ENCODE data around the gene COG5. TPM values are rescaled to one million over a fixed set of nuclear protein-coding genes. Genes with fewer than 3 reads are reported as not detected.
A peak's percentile ranks its signal among the peaks of the same experiment; 100 is the strongest.

The COG5 gene
- total and polyA plus RNA-seq, 5 experiments from 2014 or later, result 24.3 to 64.6 (median 30.9) TPM

DNA sequence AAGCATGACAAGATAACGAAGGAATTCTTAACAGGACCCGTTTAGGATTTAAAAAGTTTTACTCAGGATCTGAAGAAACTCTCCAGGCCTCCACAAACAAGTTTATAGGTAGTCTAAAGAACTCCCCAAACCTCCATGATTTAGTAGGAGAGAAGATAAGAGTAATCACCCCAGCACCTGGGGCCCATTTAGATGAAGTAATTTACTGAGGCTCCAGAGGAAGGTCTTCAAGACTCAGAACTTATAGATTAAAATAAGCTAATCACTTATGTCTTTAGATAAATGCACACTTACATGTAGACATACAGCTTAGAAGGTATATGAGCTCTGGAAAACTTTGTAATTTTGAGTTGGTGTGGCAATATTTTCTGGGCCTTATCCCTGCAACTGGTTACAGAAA lies 271.1 kb downstream of the COG5 start:
- Mint-ChIP-seq H3K36me3 (peaks cover 13 to 68% (median 41%) of the 10 kb centered on the region in 3 donors), H3K9me3 (no peaks in the 10 kb centered on the region), H3K27ac (no peak overlapping the region), H3K4me1 (peaks cover 0 to 2% (median 0%) of the 10 kb centered on the region in 4 donors), H3K4me3 (peak overlapping the region in 1 of 10 donors; percentile 29), H3K27me3 (no peaks in the 10 kb centered on the region)
- POLR2A ChIA-PET, result no interaction called here
- ATAC-seq (no peak), DNase-seq (no peak)

DNA sequence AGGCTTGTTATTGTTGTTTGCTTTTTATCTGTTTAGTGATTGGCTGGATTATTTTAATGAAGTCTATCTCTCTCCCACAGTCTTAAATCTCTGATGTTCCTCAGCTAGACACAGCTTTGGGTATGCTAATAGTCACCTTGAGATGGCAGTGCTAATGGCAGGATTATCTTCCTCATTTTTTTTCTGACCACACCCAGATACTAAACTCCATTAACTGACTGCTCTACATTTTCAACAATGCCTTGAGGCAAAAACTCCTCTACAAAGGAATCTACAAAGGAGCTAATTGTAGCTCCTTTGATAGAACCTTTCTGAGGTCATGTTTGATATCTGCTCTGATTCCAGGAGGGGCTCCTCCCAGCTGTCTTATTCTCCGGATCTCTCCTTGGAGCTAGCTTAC lies 272.3 kb downstream of the COG5 start:
- peak overlapping the region in 1 of 10 donors; percentile 49 for H3K27ac Mint-ChIP-seq
- H3K9me3 Mint-ChIP-seq, result no peaks in the 10 kb centered on the region
- H3K27me3 Mint-ChIP-seq, result no peaks in the 10 kb centered on the region
- ATAC-seq (no peak), DNase-seq (no peak)
- no peak overlapping the region for H3K4me3 Mint-ChIP-seq
- H3K36me3 Mint-ChIP-seq, result peaks cover 12 to 64% (median 35%) of the 10 kb centered on the region in 3 donors
- POLR2A ChIA-PET, result no interaction called here
- peaks cover 0 to 2% (median 0%) of the 10 kb centered on the region in 4 donors for H3K4me1 Mint-ChIP-seq

DNA sequence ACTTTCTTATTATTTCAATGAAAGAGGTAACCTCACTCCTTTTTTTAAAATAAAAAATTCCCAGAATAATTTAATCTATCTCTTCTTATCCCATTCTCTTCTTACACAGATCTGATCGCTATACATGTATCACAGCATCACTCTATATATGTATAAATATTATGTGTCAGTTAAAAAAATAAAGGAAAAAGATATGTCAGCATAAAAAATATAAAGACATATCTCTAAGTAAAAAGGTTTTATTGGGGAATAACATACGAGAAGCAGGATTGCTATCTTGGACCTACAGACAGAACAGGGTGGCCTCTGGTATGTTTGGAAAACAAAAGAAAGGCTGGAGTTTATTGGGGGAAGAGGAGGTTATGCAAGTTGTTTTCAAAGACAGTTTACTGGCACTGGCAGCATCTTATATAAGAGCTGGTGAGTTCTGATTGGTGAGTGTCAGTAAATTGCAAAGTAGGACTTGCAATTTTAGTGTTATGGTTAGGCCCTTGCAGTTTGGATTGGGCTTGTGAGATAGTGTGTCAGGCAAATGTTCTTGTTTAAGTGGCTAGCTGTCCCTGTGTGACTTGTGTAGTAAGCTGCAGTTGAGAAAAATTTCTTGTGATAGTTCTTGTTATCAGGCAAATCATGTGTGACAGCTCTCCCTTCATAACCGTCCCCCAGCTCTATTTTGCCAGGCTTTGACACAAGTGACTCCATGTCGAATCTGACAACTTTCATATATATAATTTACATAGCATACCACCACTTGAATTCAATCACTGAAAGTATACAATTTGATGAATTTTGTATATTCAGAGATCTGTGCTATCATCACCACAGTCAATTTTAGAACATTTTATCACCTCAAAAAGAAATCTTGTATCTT lies 276.7 kb downstream of the COG5 start:
- Mint-ChIP-seq H3K27me3 (no peaks in the 10 kb centered on the region), H3K27ac (no peak overlapping the region), H3K9me3 (no peaks in the 10 kb centered on the region), H3K4me3 (no peak overlapping the region), H3K4me1 (peaks cover 0 to 2% (median 0%) of the 10 kb centered on the region in 4 donors), H3K36me3 (peaks cover 4 to 55% (median 35%) of the 10 kb centered on the region in 3 donors)
- POLR2A ChIA-PET, result interaction anchor here (0.8 kb wide), 1 partner anchor 11 kb away, joined by 4 read pairs; no protein-coding TSS in a partner anchor
- no peak for ATAC-seq
- DNase-seq, result no peak

DNA sequence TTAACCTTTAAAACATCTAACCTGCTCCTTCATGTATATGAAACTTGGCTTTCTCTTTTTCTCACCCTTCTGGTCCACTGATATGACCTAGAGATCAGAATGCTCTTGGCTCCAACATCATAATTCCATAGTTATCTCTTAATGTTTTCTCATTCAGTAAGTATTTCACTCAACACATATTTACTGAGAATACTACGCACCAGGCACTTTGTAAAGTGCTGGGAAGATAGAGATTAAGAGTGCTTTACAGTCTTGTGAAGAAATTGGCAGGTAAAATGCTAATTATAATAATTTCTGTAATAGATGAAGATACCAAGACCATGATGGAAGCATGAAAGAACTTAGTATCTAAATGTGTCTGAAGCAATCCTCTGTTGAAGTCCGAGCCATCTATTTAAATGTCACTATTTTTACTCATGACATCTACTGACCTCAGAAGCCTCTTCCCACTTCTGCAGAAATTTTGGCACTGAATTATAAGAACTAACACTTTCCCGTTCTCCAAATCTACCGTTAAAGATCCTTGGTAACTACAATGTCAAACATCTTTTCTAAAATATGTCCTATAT lies 278.7 kb downstream of the COG5 start:
- no peaks in the 10 kb centered on the region for H3K4me1 Mint-ChIP-seq
- H3K27me3 Mint-ChIP-seq, result no peaks in the 10 kb centered on the region
- ATAC-seq, result no peak
- H3K4me3 Mint-ChIP-seq, result no peak overlapping the region
- H3K36me3 Mint-ChIP-seq, result peaks cover 4 to 53% (median 20%) of the 10 kb centered on the region in 3 donors
- POLR2A ChIA-PET, result no interaction called here
- H3K27ac Mint-ChIP-seq, result no peak overlapping the region
- no peaks in the 10 kb centered on the region for H3K9me3 Mint-ChIP-seq
- no peak for DNase-seq

DNA sequence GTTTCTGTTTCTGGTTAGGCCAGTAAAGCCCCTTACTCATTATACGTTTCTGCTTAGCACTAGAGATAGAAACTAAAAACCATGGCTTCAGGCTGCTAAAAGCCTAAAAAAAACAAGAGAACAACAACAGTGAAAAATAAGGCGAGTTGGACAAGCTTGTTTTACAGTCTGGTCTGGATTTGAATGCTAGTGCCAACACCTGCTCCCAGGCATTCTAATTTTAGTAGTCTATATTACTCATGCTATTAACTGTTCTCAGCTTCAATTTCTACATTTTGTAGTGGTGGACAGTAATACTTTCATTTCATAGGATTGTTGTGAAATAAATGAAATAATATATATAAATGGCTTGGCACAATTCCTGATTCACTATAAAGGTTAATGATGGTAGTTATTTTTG lies 286.4 kb downstream of the COG5 start:
- POLR2A ChIA-PET, result no interaction called here
- peaks cover 0 to 55% (median 11%) of the 10 kb centered on the region in 3 donors for H3K36me3 Mint-ChIP-seq
- no peak overlapping the region for H3K27ac Mint-ChIP-seq
- no peak for ATAC-seq
- H3K4me1 Mint-ChIP-seq, result no peaks in the 10 kb centered on the region
- no peaks in the 10 kb centered on the region for H3K9me3 Mint-ChIP-seq
- no peaks in the 10 kb centered on the region for H3K27me3 Mint-ChIP-seq
- H3K4me3 Mint-ChIP-seq, result no peak overlapping the region
- DNase-seq, result no peak

DNA sequence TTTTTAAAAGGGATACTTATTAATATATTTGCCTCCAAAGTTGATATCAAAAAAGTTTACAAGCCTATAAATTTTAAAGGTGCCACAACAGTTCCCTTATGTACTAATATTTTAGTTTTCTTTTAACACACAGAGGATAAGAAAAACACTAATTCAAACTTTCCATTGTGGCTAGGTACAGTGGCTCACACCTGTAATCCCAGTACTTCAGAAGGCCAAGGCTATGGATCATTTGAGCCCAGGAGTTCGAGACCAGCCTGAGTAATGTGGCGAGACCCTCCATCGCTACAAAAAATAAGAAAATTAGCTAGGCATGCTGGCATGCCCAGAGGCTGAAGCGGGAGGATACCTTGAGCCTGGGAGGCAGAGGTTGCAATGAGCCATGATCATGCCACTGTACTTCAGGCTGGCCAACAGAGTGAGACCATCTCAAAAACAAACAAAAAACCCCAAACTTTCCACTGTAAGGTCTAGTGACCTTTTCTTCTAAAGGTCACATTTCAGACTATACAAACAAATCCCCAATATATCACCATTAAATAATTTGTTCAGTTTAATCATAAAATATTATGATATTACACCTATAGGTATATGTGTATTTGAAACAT lies 287.4 kb downstream of the COG5 start:
- no peak for ATAC-seq
- Mint-ChIP-seq H3K4me3 (no peak overlapping the region), H3K4me1 (no peaks in the 10 kb centered on the region), H3K36me3 (peaks cover 0 to 46% (median 6%) of the 10 kb centered on the region in 3 donors), H3K27me3 (no peaks in the 10 kb centered on the region), H3K9me3 (no peaks in the 10 kb centered on the region), H3K27ac (no peak overlapping the region)
- DNase-seq, result no peak
- POLR2A ChIA-PET, result no interaction called here

DNA sequence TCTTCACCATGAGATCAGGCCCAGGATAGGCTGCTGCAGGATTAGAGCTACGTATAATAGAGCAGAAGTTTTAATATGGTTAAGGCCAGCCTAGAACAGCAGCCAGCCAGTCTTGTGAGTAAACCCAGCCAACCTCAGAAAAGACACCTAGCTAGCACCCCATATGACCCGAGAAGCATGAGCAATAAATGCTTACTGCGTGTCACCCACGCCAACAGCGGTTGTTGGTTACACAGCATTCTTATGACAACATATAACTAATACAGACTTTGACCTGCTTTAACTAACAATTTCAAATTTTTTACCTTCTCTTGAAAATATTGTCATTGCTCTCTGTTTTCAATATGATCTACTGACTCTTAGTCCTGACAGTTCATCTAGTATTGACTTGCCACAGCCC lies 289.2 kb downstream of the COG5 start:
- Mint-ChIP-seq H3K36me3 (peaks cover 0 to 51% (median 14%) of the 10 kb centered on the region in 3 donors), H3K4me1 (no peaks in the 10 kb centered on the region), H3K9me3 (no peaks in the 10 kb centered on the region), H3K27me3 (no peaks in the 10 kb centered on the region), H3K27ac (no peak overlapping the region), H3K4me3 (no peak overlapping the region)
- POLR2A ChIA-PET, result no interaction called here
- DNase-seq (no peak), ATAC-seq (no peak)

DNA sequence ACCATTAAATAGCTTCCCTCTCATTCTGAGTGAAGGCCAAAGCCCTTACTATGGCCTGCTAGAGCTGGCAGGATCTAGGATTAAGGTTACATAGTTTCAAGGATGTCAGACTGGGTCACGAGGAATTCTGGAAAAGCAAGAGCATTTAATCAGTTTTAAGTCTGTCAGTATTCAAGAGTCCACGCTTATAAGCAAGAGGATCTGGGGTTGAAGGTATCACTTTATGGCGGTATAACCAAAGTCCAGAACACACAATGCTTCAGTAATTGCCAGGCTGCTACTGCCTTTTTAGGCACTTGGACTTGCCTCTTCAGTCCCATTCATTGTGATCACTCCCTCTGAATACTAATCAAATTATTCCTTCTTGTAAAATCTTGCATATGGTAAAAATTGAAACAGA lies 293.9 kb downstream of the COG5 start:
- POLR2A ChIA-PET, result no interaction called here
- no peaks in the 10 kb centered on the region for H3K27me3 Mint-ChIP-seq
- no peaks in the 10 kb centered on the region for H3K9me3 Mint-ChIP-seq
- H3K4me1 Mint-ChIP-seq, result peaks cover 0 to 5% (median 0%) of the 10 kb centered on the region in 4 donors
- no peak overlapping the region for H3K4me3 Mint-ChIP-seq
- ATAC-seq (no peak), DNase-seq (no peak)
- no peak overlapping the region for H3K27ac Mint-ChIP-seq
- peaks cover 0 to 46% (median 14%) of the 10 kb centered on the region in 3 donors for H3K36me3 Mint-ChIP-seq

DNA sequence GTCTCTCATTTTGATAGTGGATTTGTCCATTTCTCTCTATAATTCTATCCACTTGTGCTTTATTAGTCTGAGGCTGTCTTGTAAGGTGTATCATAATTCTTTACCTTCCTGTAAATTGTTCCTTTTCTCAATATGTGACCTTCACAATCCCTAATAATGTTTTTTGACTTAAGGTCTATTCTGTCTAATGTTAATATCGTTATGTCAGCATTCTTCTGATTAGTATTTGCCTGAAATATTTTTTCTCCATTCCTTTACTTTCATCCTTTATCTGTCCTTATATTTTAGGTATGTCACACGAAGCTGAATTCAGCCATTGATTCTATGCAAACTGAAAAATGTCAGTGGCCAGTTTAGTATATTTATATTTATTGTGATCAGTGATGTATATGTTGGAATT lies 295.1 kb downstream of the COG5 start:
- ATAC-seq, result no peak
- POLR2A ChIA-PET, result no interaction called here
- Mint-ChIP-seq H3K27me3 (no peaks in the 10 kb centered on the region), H3K9me3 (no peaks in the 10 kb centered on the region), H3K27ac (peak overlapping the region in 1 of 10 donors; percentile 38), H3K36me3 (peaks cover 0 to 41% (median 15%) of the 10 kb centered on the region in 3 donors), H3K4me1 (peaks cover 0 to 5% (median 0%) of the 10 kb centered on the region in 4 donors), H3K4me3 (no peak overlapping the region)
- DNase-seq, result no peak

DNA sequence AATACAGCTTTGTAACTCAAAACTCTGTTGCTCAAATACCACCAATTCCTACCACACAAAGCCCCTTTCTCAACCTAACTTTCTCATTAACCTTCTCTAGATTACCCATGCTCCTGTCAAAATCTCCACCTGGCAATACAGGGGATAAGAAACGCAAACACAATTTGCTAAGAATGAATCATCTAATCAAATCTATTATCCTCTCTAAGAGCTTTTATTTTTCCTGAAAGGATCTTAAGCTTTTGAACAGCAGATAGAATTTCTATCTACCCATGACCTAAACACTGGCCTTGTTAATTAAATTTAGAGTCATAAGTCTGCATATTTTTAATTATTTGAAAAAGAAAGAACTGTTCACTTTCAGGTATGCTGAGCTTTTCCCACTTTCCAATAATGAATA lies 296.6 kb downstream of the COG5 start:
- no peak overlapping the region for H3K27ac Mint-ChIP-seq

DNA sequence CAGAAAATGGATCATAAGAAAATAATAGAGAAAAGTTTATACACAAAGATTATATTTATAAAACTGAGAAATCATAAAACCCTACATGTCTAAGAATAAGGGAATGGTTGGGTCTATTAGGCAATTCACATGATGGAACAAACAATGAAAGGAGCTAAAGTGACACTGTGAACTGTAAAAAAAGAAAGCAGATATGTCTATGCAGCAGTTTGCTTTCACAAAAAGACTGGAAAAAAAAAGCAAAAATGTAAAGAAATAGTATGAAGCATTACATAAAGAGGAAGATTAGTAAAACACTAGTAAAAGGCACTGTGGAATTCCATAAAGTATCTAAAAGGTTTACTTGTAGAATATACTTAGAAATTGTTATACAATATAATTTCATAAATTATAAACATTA lies 299.0 kb downstream of the COG5 start:
- peak overlapping the region in 1 of 10 donors; percentile 20 for H3K27ac Mint-ChIP-seq
- no peaks in the 10 kb centered on the region for H3K9me3 Mint-ChIP-seq
- H3K36me3 Mint-ChIP-seq, result peaks cover 0 to 35% (median 13%) of the 10 kb centered on the region in 3 donors

More for the DNA sequence above, 296.6 kb downstream of the COG5 start:
- no peak overlapping the region for H3K4me3 Mint-ChIP-seq
- H3K36me3 Mint-ChIP-seq, result peaks cover 0 to 42% (median 15%) of the 10 kb centered on the region in 3 donors
- peaks cover 0 to 5% (median 0%) of the 10 kb centered on the region in 4 donors for H3K4me1 Mint-ChIP-seq
- POLR2A ChIA-PET, result no interaction called here
- DNase-seq (no peak), ATAC-seq (no peak)
- H3K9me3 Mint-ChIP-seq, result no peaks in the 10 kb centered on the region
- H3K27me3 Mint-ChIP-seq, result no peaks in the 10 kb centered on the region

DNA sequence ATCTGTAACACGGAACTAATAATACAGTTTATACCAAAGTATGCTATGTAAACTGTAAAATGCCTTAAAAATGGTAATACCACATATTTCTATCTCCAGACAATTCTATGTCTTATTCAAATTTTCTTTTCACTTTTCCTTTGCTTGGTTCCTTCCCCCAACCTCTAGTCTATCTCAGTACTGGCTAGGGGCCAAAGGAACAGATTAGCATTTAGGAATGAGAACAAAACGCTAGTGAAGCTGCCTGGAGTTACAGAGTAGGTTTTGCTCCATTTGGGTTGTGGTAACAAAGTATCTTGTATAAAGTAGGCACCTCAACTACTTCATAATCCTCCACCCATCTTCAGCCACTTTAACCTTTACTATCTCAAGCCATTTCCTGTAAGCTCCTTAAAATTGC lies 300.9 kb downstream of the COG5 start:
- POLR2A ChIA-PET, result no interaction called here
- H3K27me3 Mint-ChIP-seq, result no peaks in the 10 kb centered on the region
- ATAC-seq (no peak), DNase-seq (no peak)
- H3K27ac Mint-ChIP-seq, result no peak overlapping the region
- peaks cover 0 to 38% (median 14%) of the 10 kb centered on the region in 3 donors for H3K36me3 Mint-ChIP-seq
- peaks cover 0 to 5% (median 0%) of the 10 kb centered on the region in 4 donors for H3K4me1 Mint-ChIP-seq
- H3K9me3 Mint-ChIP-seq, result no peaks in the 10 kb centered on the region
- no peak overlapping the region for H3K4me3 Mint-ChIP-seq

More for the DNA sequence above, 299.0 kb downstream of the COG5 start:
- no peaks in the 10 kb centered on the region for H3K27me3 Mint-ChIP-seq
- ATAC-seq (no peak), DNase-seq (no peak)
- POLR2A ChIA-PET, result no interaction called here
- H3K4me1 Mint-ChIP-seq, result peaks cover 0 to 5% (median 0%) of the 10 kb centered on the region in 4 donors
- no peak overlapping the region for H3K4me3 Mint-ChIP-seq

DNA sequence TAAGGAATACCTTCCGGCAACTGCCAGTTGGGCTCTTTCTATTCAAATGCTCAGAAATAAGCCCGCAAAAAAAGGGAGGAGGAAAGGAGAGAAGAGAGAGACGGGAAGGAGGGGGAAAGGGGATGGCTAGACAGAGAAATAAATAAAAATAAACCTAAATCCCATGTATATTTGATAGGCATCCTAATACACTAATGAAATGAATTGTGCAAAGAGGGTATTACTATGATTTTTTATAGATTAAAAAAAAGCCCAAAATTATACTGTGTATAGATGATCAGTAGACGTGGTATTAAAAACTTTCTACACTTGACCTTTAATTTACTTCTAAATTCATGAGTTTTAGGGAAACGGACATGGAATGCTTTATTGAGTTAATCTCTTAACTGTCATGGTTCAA lies 305.0 kb downstream of the COG5 start:
- DNase-seq (no peak), ATAC-seq (no peak)
- POLR2A ChIA-PET, result no interaction called here
- no peaks in the 10 kb centered on the region for H3K27me3 Mint-ChIP-seq
- H3K9me3 Mint-ChIP-seq, result no peaks in the 10 kb centered on the region
- peak overlapping the region in 1 of 10 donors; percentile 41 for H3K27ac Mint-ChIP-seq
- no peak overlapping the region for H3K4me3 Mint-ChIP-seq
- peaks cover 0 to 1% (median under 1%) of the 10 kb centered on the region in 4 donors for H3K4me1 Mint-ChIP-seq
- peaks cover 0 to 26% (median 13%) of the 10 kb centered on the region in 3 donors for H3K36me3 Mint-ChIP-seq
